Stimulated activated naive CD8-positive, alpha-beta T cell treated with anti-CD3 and anti-CD28 coated beads, Interleukin-15, Interleukin-2, amounts not matched to agents 100 U/mL and 50 U/mL, for 24 hours (primary cell): Measurements from ENCODE around the gene SYNGR4.

Source experiments
- ATAC-seq: fragments of 150-1000 bp; cut with Tn5 transposase; one replicate; pipeline ENCODE4 v1.10.0; 2021
- DNase-seq: peaks from one replicate; pipeline ENCODE4 v3.0.0; 2021

Gene SYNGR4

GRCh38 chr19:48396016-48396823 is 32.1 kb downstream of the SYNGR4 start:
- no peak for DNase-seq
- no peak for ATAC-seq

DNA sequence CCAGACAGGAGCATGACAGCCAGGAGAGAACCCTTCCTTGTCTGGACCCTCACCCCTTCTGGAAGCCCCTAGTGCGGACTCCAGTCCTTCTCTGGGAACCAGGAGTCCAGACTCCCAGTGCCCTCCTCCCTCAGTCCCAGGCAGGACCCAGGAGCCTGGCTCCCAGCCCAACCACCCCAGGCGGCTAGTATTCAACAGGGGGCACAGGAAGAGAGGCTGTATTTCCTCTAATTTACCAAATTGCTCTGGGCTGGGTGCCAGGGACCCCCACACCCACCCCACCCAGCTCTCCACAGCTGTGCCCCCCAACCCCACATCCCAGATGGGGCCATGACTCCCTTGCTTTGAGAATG is 32.6 kb downstream of the SYNGR4 start:
- ATAC-seq (no peak), DNase-seq (no peak)

GRCh38 chr19:48397263-48398101 is 33.3 kb downstream of the SYNGR4 start:
- ATAC-seq (no peak), DNase-seq (no peak)

DNA sequence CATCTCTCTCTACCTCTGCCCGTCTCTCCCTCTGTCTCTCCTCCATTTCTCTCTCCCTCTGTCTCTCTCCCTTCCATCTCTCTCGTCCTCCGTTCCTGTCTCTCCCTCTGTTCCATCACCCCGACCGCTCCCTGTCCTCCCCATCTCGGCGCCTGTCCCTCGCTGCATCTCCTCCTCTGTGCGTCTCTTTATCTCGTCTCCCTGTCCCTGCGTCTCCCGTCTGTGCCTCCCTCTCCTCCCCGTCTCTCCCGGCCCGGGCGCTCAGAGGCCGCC is 33.9 kb downstream of the SYNGR4 start:
- DNase-seq (no peak), ATAC-seq (no peak)

DNA sequence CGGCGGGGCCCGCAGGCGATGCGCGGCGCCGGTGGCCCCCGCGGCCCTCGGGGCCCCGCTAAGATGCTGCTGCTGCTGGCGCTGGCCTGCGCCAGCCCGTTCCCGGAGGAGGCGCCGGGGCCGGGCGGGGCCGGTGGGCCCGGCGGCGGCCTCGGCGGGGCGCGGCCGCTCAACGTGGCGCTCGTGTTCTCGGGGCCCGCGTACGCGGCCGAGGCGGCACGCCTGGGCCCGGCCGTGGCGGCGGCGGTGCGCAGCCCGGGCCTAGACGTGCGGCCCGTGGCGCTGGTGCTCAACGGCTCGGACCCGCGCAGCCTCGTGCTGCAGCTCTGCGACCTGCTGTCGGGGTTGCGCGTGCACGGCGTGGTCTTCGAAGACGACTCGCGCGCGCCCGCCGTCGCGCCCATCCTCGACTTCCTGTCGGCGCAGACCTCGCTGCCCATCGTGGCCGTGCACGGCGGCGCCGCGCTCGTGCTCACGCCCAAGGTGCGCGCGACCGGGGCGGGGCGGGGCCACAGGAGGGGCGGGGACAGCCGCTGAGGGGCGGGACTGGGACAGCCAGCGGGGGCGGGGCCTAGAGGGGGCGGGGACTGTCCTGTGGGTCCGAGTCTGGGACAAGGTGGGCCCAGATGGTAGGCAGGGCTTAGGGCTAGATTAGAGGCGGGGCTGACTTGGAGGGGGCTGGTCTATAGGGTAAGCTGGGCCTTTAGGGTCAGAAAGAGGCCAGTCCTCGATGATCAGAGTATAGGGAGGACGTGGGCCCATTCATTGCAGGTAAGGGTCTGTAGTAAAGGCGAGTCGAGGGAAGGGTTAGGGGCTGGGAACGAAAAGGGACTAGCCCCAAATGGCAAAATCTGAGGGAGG is 34.4 kb downstream of the SYNGR4 start:
- ATAC-seq, result peak; percentile 76
- peak; percentile 90 for DNase-seq

- ATAC-seq (no peak), DNase-seq (peak; percentile 42)
Observed at GRCh38 chr19:48400018-48400742, 36.0 kb downstream of the SYNGR4 start.

DNA sequence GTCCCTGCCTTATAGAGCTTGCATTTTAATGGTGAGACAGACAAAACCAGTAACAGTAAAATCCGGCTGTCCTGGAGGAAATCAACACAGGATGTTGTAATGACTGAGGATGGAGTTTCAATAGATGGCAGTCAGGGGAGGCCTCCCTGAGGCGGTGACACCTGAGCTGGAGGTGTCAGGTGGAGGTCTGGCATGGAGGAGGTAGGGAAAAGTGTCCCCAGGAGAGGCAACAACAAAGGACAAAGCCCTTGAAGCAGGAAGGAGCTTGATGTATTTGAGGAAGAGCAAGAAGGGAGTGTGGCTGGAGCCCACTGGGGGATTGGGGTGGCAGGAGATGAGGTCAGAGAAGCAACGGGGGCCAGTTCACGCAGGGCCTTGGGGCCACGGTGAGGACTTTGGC is 37.1 kb downstream of the SYNGR4 start:
- DNase-seq (no peak), ATAC-seq (no peak)

DNA sequence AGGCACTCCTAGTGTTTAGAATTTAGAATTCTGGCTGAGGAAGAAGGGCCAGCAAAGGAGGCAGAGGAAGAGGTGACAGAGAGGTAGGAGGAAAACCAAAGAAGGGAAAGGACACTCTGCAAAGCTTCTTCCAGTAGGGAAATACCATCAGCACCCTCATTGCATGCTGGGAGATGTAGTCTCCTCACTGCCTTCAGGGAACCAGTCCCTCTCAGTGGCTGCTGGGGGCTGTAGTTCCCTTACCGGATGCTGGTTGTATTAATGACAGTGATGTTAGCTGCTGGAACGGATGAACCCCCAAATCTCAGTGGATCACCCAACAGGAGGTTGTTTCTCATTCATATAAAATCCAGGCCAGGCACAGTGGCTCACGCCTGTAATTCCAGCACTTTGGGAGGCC is 39.4 kb downstream of the SYNGR4 start:
- ATAC-seq, result peak; percentile 54
- DNase-seq, result peak; percentile 54

GRCh38 chr19:48405010-48405659 is 41.0 kb downstream of the SYNGR4 start:
- ATAC-seq (no peak), DNase-seq (no peak)

- ATAC-seq, result no peak
- no peak for DNase-seq
Observed at GRCh38 chr19:48405850-48406249, 41.7 kb downstream of the SYNGR4 start.

- no peak for ATAC-seq
- no peak for DNase-seq
Observed at GRCh38 chr19:48413879-48414587, 49.9 kb downstream of the SYNGR4 start.

DNA sequence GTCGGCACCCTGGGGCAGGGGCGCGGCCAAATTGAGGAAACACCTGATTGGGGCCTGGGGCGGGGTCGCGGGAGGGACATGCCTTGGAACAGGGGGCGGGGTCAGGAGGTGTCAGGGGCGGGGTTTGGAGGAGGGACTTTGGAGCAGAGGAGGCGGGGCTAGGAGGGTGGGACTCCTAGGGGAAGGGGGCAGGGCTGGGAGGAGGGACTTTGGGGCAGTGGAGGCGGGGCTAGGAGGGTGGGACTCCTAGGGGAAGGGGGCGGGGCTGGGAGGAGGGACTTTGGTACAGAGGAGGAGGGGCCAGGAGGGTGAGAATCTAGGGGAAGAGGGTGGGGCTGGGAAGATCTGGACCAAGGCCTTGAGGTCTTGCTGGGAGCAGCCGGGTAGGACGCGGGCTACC is 51.2 kb downstream of the SYNGR4 start:
- DNase-seq, result peak; percentile 81
- ATAC-seq, result peak; percentile 39

DNA sequence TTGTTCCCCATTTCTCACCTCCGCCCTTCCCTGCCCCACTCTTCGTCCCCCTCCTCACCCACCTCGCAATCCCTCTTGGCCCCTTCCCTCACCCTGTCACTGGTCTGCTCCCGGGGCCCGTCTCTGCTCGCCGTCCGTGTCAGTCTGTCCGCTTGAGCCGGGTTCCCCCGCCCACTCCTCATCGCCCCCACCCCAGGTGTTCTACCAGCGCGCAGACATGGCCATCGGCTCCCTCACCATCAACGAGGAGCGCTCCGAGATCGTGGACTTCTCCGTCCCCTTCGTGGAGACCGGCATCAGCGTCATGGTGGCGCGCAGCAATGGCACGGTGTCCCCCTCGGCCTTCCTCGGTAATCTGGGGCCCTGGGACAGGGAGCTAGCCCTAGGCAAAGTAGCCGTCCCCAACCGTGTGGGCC is 51.6 kb downstream of the SYNGR4 start:
- no peak for DNase-seq
- ATAC-seq, result no peak

- no peak for DNase-seq
- no peak for ATAC-seq
Observed at GRCh38 chr19:48417421-48417820, 53.3 kb downstream of the SYNGR4 start.

DNA sequence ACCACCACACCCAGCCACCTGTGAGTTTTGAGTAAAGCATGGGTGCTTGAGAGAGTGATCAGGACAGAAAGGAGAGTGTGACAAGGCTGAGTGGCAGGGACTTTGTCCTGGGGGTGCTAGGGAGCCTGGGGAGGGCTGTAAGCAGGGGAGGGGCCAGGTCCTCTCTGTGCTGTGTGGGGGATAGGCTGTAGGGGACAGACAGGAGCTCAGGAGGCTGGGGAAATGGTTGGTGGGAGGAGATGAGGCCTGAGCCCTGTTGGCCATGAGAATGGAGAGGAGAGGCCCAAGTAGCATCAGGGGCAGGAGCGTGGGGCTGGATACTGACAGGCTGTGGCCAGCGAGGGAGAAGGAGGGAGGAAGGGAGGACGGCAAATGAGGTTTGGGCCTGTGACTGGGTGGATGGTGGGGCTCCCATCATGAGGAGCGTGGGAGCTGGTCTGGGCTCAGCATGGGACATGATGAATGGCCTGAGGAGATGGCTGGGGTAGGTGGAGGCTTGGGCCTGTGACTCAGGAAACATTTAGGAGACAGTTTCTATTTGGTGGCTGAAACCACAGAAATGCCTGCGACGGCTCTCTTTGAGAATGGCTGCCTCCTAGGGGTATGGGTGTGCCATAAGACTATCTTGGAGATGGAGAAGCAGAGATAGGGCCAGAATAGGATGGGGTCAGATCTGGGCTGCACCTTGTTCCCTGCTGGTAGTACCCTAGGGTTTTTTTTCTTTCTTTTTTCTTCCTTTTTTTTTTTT is 54.3 kb downstream of the SYNGR4 start:
- peak; percentile 39 for DNase-seq
- peak; percentile 53 for ATAC-seq

- DNase-seq (peak; percentile 82), ATAC-seq (peak; percentile 83)
Observed at GRCh38 chr19:48419158-48419920, 55.2 kb downstream of the SYNGR4 start.

- DNase-seq (no peak), ATAC-seq (no peak)
Observed at GRCh38 chr19:48421548-48421947, 57.4 kb downstream of the SYNGR4 start.

- DNase-seq, result no peak
- peak; percentile 65 for ATAC-seq
Observed at GRCh38 chr19:48424694-48425219, 60.6 kb downstream of the SYNGR4 start.
